ENCODE results near the gene ANKMY1.

GRCh38 chr2:240467659-240468302 is 90.0 kb downstream of the ANKMY1 start:
- no peak for TF ChIP-seq CTCF (conservative IDR thresholded peaks at IDR 0.05)
- no peak for TF ChIP-seq EZH2 (IDR thresholded peaks at IDR 0.05; ENCODE audit: low read depth)
